ENCODE measurements around the gene NRXN3.

GRCh38 chr14:78344290-78344689 is 174.1 kb downstream of the NRXN3 start:
- TF ChIP-seq CTCF (IDR thresholded peaks at IDR 0.05; ENCODE audit: low read depth, low read length, missing input control) (no peak), RAD21 (IDR thresholded peaks at IDR 0.05) (no peak), MAX (IDR thresholded peaks at IDR 0.05) (no peak), REST (IDR thresholded peaks at IDR 0.05) (no peak), ZBTB33 (IDR thresholded peaks at IDR 0.05) (no peak), TAF1 (conservative IDR thresholded peaks at IDR 0.05) (no peak), SP1 (IDR thresholded peaks at IDR 0.05) (no peak), YY1 (IDR thresholded peaks at IDR 0.05) (no peak), EGR1 (IDR thresholded peaks at IDR 0.05; ENCODE audit: low read depth in 2 of 2) (no peak), FOXA1 (IDR thresholded peaks at IDR 0.05) (no peak)
